HG03095 (cell line): Measurements from ENCODE around the gene C12orf75.
"Not testable (repeated sequence)": the region's sequence is repeated elsewhere in the genome, so short reads cannot be mapped to it uniquely, and the experiment has no call there.

Source experiments
- ATAC-seq: cut with Tn5 transposase; IDR thresholded peaks from one replicate; pipeline ENCODE4 v1.9.1; 2021; ENCODE audit warnings: moderate library complexity; ENCODE audit not compliant: unreplicated experiment

Gene C12orf75

GRCh38 chr12:105309384-105309783, 21.1 kb upstream of the C12orf75 start:
- not testable (repeated sequence) for ATAC-seq

- ATAC-seq = not testable (repeated sequence)
Observed at GRCh38 chr12:105310476-105311085, 19.9 kb upstream of the C12orf75 start.

- ATAC-seq = not testable (repeated sequence)
Observed at GRCh38 chr12:105311936-105312335, 18.6 kb upstream of the C12orf75 start.

- not testable (repeated sequence) for ATAC-seq
Observed at GRCh38 chr12:105313755-105314154, 16.7 kb upstream of the C12orf75 start.

- ATAC-seq = no peak
Observed at GRCh38 chr12:105315130-105315529, 15.4 kb upstream of the C12orf75 start.

GRCh38 chr12:105315726-105316125, 14.8 kb upstream of the C12orf75 start:
- no peak for ATAC-seq

GRCh38 chr12:105316931-105317852, 13.3 kb upstream of the C12orf75 start:
- ATAC-seq = no peak

GRCh38 chr12:105317942-105318621, 12.4 kb upstream of the C12orf75 start:
- ATAC-seq = no peak

- no peak for ATAC-seq
Observed at GRCh38 chr12:105318651-105319483, 11.6 kb upstream of the C12orf75 start.

GRCh38 chr12:105319691-105320209, 10.7 kb upstream of the C12orf75 start:
- ATAC-seq = no peak

GRCh38 chr12:105321125-105321524, 9.4 kb upstream of the C12orf75 start:
- ATAC-seq = no peak

- no peak for ATAC-seq
Observed at GRCh38 chr12:105322070-105322469, 8.4 kb upstream of the C12orf75 start.

- no peak for ATAC-seq
Observed at GRCh38 chr12:105324704-105325103, 5.8 kb upstream of the C12orf75 start.

- ATAC-seq = no peak
Observed at GRCh38 chr12:105325117-105325516, 5.4 kb upstream of the C12orf75 start.

GRCh38 chr12:105329926-105330282, 587 bp upstream of the C12orf75 start:
- peak; percentile 3 for ATAC-seq

GRCh38 chr12:105330931-105331804, 677 bp downstream of the C12orf75 start:
- no peak for ATAC-seq

- ATAC-seq = no peak
Observed at GRCh38 chr12:105331805-105332251, 1.3 kb downstream of the C12orf75 start.

GRCh38 chr12:105332286-105332685, 1.8 kb downstream of the C12orf75 start:
- not testable (repeated sequence) for ATAC-seq

- no peak for ATAC-seq
Observed at GRCh38 chr12:105332925-105333324, 2.4 kb downstream of the C12orf75 start.
